Left ventricle myocardium inferior (tissue), 1 donor: ENCODE data around the gene LAPTM4A. TPM values are rescaled to one million over a fixed set of nuclear protein-coding genes. Genes with fewer than 3 reads are reported as not detected.

ENCODE experiments used
- DNase-seq: peaks from one replicate; pipeline ENCODE4 v3.0.0-alpha.2; 2020
- H3K27ac ChIP-seq: fragments of 200-600 bp; replicated peaks from 2 replicates; pipeline ENCODE4 v1.8.0; 2021
- H3K27me3 ChIP-seq: fragments of 200-600 bp; 2 replicates; pipeline ENCODE4 v1.8.0; 2021; ENCODE audit warnings: low read depth
- H3K36me3 ChIP-seq: fragments of 200-600 bp; 2 replicates; pipeline ENCODE4 v1.8.0; 2021
- H3K4me1 ChIP-seq: fragments of 200-600 bp; 2 replicates; pipeline ENCODE4 v1.8.0; 2021
- H3K4me3 ChIP-seq: fragments of 200-600 bp; 2 replicates; pipeline ENCODE4 v1.8.0; 2021; ENCODE audit warnings: mild to moderate bottlenecking, moderate library complexity
- H3K9me3 ChIP-seq: fragments of 200-600 bp; replicated peaks from 2 replicates; pipeline ENCODE4 v1.8.0; 2021
- CTCF ChIP-seq: fragments of 200-600 bp; IDR thresholded peaks from 2 replicates; pipeline ENCODE4 v1.8.0; 2021; ENCODE audit warnings: antibody characterized with exemption, mild to moderate bottlenecking, borderline replicate concordance
- intact Hi-C: fragments of 100-400 bp; cut with micrococcal nuclease; formaldehyde crosslinking; loops from one replicate; pipeline ENCODE4 v1.11.0; 2022
- total RNA-seq: library from RNA; stranded (reverse); fragmentation: NEBNext Ultra II Directional; extraction: Animal tissue kit (Norgen Biotek cat#: 25700); gene quantifications from one replicate; pipeline ENCODE4 v1.2.1, GENCODE V29; 2021
- donor health status: DM: no; HTN: yes; CAD: no; lungs with severe emphysema.

Gene LAPTM4A
- total RNA-seq, 1 donor from 2014 or later = 201 TPM

- no peak for TF ChIP-seq CTCF
- intact Hi-C loops = no loop called here
- Histone ChIP-seq H3K9me3 (peaks cover 5% of the 10 kb centered on the region), H3K4me1 (peaks cover 64% of the 10 kb centered on the region), H3K27ac (peak overlapping the region; percentile 77), H3K27me3 (no peaks in the 10 kb centered on the region), H3K36me3 (peaks cover 97% of the 10 kb centered on the region), H3K4me3 (no peak overlapping the region)
- DNase-seq = no peak
Observed at GRCh38 chr2:20034821-20035220, 16.6 kb downstream of the LAPTM4A start.

DNA sequence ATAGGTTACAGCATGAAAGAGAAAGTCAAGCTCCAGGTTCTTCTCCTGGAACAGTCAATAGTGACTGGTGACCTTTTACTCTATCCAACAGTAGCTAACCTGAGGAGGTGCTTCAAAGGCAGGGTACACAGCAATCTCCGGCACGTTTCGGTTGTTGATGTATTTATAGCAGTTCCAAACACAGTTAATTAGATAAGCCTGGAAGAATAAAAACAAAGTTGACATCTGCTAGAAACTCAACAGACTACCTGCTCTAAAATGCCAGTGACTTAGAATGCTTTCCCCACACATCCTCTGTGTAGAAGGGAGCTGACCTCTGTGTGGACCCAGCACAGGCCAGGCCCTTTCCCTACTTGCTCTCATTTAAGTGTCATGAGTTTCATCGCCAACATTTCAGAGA is 17.2 kb downstream of the LAPTM4A start:
- intact Hi-C loops = no loop called here
- Histone ChIP-seq H3K4me1 (peaks cover 62% of the 10 kb centered on the region), H3K36me3 (peaks cover 97% of the 10 kb centered on the region), H3K4me3 (no peak overlapping the region), H3K27me3 (no peaks in the 10 kb centered on the region), H3K27ac (peak overlapping the region; percentile 77), H3K9me3 (peaks cover 9% of the 10 kb centered on the region)
- no peak for TF ChIP-seq CTCF
- no peak for DNase-seq

DNA sequence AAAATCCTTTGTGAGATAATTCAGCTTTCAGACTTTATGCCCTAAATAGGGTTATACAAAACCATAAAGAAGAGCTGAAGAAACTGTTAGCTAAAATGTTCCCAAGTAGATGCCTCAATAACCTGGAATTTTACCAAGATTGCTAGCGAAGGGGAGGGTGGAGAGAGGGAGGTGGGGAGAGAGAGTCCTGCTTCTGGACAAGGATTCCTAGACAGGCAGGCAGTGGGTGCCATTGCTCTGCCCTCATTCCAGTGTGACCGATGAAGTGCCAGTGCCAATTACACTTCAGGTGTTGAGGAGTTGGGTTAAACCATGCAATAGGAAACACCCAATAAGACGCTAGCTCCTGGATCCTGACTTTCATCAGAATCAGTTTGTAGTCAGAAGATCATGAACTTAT is 18.1 kb downstream of the LAPTM4A start:
- intact Hi-C loops = no loop called here
- H3K4me1 ChIP-seq = peaks cover 55% of the 10 kb centered on the region
- DNase-seq = no peak
- H3K4me3 ChIP-seq = no peak overlapping the region
- no peaks in the 10 kb centered on the region for H3K27me3 ChIP-seq
- peaks cover 13% of the 10 kb centered on the region for H3K9me3 ChIP-seq
- H3K36me3 ChIP-seq = peaks cover 95% of the 10 kb centered on the region
- TF ChIP-seq CTCF = no peak
- H3K27ac ChIP-seq = peak overlapping the region; percentile 77

DNA sequence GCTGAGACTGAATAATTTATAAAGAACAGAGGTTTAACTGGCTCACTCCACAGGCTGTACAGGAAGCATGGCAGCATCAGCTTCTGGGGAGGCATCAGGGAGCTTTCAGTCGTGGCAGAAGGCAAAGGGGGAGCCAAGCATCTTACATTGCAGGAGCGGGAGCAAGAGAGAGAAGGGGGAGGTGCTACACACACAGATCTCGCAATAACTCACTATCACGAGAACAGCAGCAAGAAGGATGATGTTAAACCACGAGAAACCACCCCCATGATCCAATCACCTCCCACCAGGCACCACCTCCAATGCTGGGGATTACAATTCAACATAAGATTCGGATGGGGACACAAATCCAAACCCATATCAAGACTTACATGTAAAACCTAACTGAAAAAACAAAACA is 21.2 kb downstream of the LAPTM4A start:
- Histone ChIP-seq H3K9me3 (peaks cover 16% of the 10 kb centered on the region), H3K27me3 (no peaks in the 10 kb centered on the region), H3K36me3 (peaks cover 79% of the 10 kb centered on the region), H3K4me1 (peaks cover 38% of the 10 kb centered on the region), H3K4me3 (no peak overlapping the region), H3K27ac (no peak overlapping the region)
- no peak for DNase-seq
- intact Hi-C loops = no loop called here
- no peak for TF ChIP-seq CTCF

DNA sequence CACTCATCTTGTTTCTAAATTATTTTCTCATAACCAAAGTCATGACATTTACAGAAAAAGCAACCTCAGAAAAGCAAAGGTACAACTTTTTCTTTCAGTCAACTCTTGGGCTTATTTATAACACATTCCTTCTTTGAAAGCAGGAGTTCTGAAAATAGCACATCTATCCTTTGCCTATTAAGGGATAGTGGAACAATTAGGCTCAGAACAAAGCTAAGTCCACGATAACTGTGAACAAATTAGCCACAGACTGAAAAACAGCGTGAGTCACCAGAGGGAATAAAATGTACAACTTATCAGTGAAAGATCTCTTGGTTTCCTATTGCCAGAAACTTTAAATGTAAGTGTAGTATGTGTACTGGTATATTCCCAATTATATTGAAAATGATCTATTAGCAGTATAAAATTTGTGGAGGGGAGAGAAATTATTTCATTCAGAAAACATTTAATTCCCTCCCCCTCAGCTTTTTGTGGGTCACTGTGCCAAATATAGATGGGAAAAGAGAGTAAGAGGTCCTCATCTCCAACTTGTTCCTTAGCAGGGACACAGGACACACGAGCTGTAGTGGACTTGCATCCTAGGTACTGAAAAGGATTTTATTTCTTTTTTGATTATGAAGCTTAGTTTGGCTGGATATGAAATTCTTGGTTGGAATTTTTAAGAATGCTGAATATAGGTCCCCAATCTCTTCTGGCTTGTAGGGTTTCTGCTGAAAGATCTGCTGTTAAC is 23.6 kb downstream of the LAPTM4A start:
- no peak for DNase-seq
- H3K9me3 ChIP-seq = peaks cover 16% of the 10 kb centered on the region
- H3K27ac ChIP-seq = peak overlapping the region; percentile 42
- H3K27me3 ChIP-seq = no peaks in the 10 kb centered on the region
- intact Hi-C loops = no loop called here
- H3K4me3 ChIP-seq = no peak overlapping the region
- no peak for TF ChIP-seq CTCF
- H3K36me3 ChIP-seq = peaks cover 55% of the 10 kb centered on the region
- H3K4me1 ChIP-seq = peaks cover 16% of the 10 kb centered on the region
